T1000 (cell line): Measurements from ENCODE around the gene LRRC7.

Experiments used
- DNase-seq: peaks from one replicate; lab custom pipeline; 2025; ENCODE audit warnings: mixed read lengths; lab: John Stamatoyannopoulos, UW

LRRC7 gene

GRCh38 chr1:69567652-69568420, at the start of gene LRRC7:
LRRC7 (plus strand) TSS chr1:69567922; CDS start chr1:69568640, 718 bp downstream.
- DNase-seq = peak; percentile 49

GRCh38 chr1:69519006-69519405, 48.7 kb upstream of the LRRC7 start:
- DNase-seq = no peak

DNA sequence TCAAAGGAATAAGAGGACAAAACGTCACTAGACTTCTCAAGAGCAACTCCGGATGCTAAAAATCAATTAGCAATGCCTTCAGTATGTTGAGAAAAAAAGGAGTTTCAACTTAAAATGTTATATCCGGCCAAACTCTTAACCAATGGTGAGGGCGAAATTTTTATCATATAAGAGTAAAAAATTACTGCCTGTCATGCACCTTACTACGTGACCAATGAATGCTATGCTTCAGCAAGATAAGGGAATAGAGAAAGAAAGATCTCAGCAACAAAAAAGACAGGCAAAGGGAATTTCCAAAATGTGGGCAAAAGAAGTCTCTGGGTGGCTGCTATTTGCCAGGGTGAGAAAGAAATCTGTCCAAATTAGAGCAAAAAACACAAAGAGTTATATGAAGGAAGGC, 47.4 kb upstream of the LRRC7 start:
- no peak for DNase-seq

- no peak for DNase-seq
These were observed 44.7 kb upstream of the LRRC7 start for GRCh38 chr1:69523032-69523431.

- no peak for DNase-seq
These were observed 44.3 kb upstream of the LRRC7 start for GRCh38 chr1:69523461-69523860.

GRCh38 chr1:69524015-69524414, 43.7 kb upstream of the LRRC7 start:
- no peak for DNase-seq

DNA sequence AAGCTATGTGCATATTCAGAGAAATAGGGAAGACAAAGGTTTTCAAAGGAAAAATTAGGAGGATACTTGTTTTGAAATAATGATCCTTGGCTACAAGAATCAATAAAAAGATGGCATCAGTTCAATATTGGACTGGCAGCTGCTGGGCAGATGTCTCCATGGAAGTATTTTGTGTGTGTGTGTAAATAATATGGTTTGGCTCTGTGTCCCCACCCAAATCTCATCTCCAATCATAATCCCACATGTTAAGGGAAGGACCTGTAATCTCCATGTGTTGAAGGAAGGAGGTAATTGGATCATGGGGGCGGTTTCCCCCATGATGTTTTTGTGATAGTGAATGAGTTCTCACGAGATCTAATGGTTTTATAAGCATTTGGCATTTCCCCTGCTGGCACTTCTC, 40.4 kb upstream of the LRRC7 start:
- DNase-seq = no peak

- no peak for DNase-seq
These were observed 39.3 kb upstream of the LRRC7 start for GRCh38 chr1:69528376-69528775.

- DNase-seq = no peak
These were observed 34.4 kb upstream of the LRRC7 start for GRCh38 chr1:69533343-69533742.

DNA sequence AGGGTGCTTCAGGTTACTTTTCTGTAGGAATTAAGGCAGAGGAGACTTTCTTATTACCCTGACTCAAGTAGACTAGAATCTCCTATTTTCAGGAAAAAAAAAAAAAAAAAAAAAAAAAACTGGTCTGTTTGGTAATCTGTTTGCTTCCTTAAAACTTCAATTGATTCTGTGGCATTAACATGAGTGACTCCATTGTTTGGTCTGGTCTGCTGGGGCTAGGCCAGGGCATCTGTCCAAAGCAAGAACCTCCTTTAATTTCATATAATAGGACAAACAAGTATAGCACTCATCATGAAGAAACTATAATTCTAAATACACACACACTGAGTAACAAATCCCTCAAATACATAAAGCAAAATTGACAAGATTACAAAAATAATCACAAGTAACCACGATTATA, 32.9 kb upstream of the LRRC7 start:
- DNase-seq = no peak

- no peak for DNase-seq
These were observed 32.2 kb upstream of the LRRC7 start for GRCh38 chr1:69535490-69535889.

DNA sequence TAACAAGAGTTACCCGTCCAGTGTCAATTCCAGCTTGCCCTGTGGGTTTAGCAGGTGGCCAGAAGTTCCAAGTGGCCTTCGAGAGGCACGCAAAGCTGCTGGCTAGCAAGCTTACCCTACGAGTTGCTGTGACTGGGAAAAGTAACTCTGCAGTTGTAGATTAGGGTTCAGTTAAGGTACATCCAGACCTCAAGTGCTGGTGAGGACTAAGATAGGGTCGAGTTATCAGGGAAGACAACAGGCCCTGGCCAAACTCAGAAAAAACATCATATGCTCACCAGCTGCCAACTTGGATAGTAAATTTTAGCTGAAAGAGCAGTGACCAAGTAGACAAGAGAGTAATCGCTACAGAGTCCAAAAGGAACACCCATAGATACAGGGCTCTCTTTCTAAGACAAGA, 27.7 kb upstream of the LRRC7 start:
- no peak for DNase-seq

GRCh38 chr1:69551476-69552324, 16.0 kb upstream of the LRRC7 start:
- no peak for DNase-seq

DNA sequence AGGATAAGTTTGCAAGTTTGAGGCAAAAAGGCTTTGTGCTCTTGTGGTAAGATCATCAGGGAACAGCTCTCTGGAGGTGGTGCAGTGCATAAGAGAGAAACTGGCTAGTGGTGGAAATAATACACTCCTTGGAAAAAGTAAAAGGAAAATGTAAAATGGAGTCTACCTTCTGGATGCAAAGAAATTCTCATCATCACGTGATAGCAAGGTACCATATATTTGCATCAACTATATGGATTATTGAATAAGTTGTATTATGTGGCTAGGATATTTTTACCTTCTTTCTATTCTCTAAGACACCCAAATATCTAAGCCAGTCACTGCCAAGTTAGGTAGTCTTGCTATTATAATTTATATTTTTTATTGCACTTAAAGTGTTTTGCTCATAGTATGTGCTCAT, 14.0 kb upstream of the LRRC7 start:
- no peak for DNase-seq

DNA sequence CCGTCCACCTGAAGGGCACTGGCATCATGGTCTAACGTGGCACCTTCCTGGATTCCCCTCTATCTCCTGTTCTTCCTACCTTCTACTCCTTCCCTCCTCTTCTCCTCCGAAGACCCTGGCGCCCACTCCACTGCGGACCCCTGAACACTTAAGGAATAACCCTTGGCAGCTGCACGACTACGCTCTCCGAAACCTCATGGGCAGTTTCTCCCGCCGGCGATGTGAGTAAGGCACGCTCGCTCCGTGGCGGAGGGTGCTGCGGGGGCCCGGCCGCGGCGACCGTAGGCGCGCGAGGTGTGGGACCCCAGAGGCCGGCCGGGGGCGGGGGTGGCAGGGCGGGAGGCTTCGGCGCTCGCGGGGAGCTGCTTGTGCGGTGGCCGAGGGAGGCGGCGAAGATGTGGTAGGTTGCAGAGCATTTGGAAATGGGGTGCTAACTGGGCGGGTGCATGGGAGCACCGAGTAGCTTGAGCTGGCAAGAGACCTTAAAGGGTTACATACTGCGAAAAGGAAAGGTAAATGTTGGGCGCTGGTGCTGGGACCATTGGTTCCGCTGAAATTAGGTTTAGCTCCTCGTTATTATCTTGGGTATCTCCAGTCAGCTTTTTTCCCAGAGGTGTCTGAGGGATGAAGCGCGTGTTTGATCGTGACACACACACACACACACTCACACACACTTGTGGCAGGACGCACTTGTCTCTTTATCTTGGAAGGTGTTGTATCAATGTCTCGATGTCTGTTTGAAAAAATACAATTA, 876 bp downstream of the LRRC7 start:
- no peak for DNase-seq

DNA sequence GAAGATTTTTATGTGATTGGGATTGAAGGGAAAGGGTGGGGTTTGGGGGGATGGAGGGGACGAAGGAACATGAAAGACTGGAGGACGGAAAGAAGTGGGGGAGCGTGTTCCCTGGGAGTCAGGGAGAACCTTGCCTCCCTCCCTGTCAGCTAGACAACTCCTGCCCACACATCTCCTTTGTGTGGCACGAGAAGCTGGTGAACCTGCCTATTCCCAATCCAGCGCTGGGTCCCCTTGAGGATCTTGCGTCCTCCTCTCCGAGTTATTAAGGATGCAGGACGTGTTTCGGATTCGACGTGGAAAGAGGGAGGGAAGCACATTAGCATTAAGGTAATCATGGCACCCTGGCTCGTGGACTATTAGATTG, 1.4 kb downstream of the LRRC7 start:
- no peak for DNase-seq

- no peak for DNase-seq
These were observed 2.0 kb downstream of the LRRC7 start for GRCh38 chr1:69569576-69570328.

- no peak for DNase-seq
These were observed 2.6 kb downstream of the LRRC7 start for GRCh38 chr1:69570356-69570755.

GRCh38 chr1:69572921-69573320, 5.2 kb downstream of the LRRC7 start:
- no peak for DNase-seq

- DNase-seq = no peak
These were observed 6.2 kb downstream of the LRRC7 start for GRCh38 chr1:69573911-69574310.

GRCh38 chr1:69585666-69586065, 17.9 kb downstream of the LRRC7 start:
- no peak for DNase-seq

DNA sequence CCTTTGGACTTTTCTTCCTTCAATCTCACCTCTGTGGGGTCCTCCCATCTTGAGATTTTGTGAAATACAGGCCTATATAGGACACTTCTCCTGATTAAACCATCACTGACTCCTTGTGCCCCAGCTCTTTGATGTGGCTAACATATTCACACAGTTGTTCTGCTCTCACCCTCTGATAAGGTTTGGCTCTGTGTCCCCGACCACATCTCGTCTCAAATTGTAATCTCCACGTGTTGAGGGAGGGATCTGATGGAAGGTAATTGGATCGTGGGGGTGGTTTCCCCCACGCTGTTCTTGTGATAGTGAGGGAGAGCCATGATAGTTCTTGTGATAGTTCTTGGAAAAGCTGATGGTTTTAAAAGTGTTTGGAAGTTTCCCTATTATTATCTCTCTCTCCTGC, 19.7 kb downstream of the LRRC7 start:
- DNase-seq = no peak
